Pancreas (tissue), 10 donors: ENCODE measurements around the gene CWC27. TPM values are rescaled to one million over a fixed set of nuclear protein-coding genes. Genes with fewer than 3 reads are reported as not detected.

ENCODE experiments used
- ATAC-seq, 4 donors: fragments of 200-7000 bp; cut with Tn5 transposase; one replicate each; pipeline versions ENCODE4 v1.8.0 to v1.9.1; 2020; ENCODE audit warnings: mild to moderate bottlenecking in 4 of 4, moderate library complexity in 4 of 4
- DNase-seq, 6 donors: peaks; one replicate each; pipeline ENCODE4 v3.0.0-alpha.2; 2020
- FAIRE-seq: peaks from 2 replicates; lab custom pipeline; 2012; peaks lifted over from hg19 to GRCh38; lab: Jason Lieb, UNC
- H3K27ac ChIP-seq, 4 donors: fragments of 200-600 bp; sonication (generic); 1 replicate in 3 of 4; 2 replicates in 1 of 4; pipeline versions ENCODE4 v1.5.0 to v1.8.0; 2020
- H3K27me3 ChIP-seq, 4 donors: fragments of 200-600 bp; one replicate each; pipeline ENCODE4 v1.8.0; 2021
- H3K36me3 ChIP-seq, 3 donors: fragments of 200-600 bp; sonication (generic) in 1 of 3; one replicate each; pipeline versions ENCODE4 v1.5.0 to v1.8.0; 2020 to 2021
- H3K4me1 ChIP-seq, 3 donors: fragments of 200-600 bp; one replicate each; pipeline ENCODE4 v1.8.0; 2021
- H3K4me3 ChIP-seq, 4 donors: fragments of 200-600 bp; sonication (generic) in 2 of 4; one replicate each; pipeline versions ENCODE4 v1.5.0 to v1.8.0; 2020 to 2021
- H3K9me3 ChIP-seq, 4 donors: fragments of 200-600 bp; one replicate each; pipeline ENCODE4 v1.8.0; 2021
- CTCF ChIP-seq, 4 donors: fragments of 200-600 bp; sonication (generic) in 3 of 4; IDR thresholded peaks; one replicate each; pipeline versions ENCODE4 v1.5.0 to v1.8.0; 2021; ENCODE audit warnings: antibody characterized with exemption in 4 of 4
- WGBS, 2 donors: extraction: QIAGEN DNeasy Blood & Tissue Kit; methylation state at CpG; one replicate each; pipeline ENCODE4 v1.1.7; 2013; 5-methylcytosine and 5-hydroxymethylcytosine counted together
- intact Hi-C, 3 donors: fragments of 100-400 bp; cut with DNase I; formaldehyde crosslinking; loops; one replicate each; pipeline versions ENCODE4 v1.11.1 to v1.14.2; 2022
- polyA plus RNA-seq, 2 donors: library from polyadenylated mRNA; stranded (reverse); fragments of 200-250 nt; gene quantifications; one replicate each; pipeline ENCODE4 v1.2.3, GENCODE V29; 2013
- total RNA-seq, 6 donors: library from RNA; stranded (reverse); fragmentation: NEBNext Ultra II Directional in 4 of 6; extraction: Animal tissue kit (Norgen Biotek cat#: 25700) in 4 of 6; gene quantifications; one replicate each; pipeline versions ENCODE4 v1.2.1 to v1.2.4, GENCODE V29; 2021 to 2023
- donor health status: healthy with polysubstance abuse.
- donor health status: DM: no; HTN: no; CAD: no; lungs with moderate emphysema.
- donor health status: DM: no; HTN: no; CAD: no.
- donor health status: control.
- donor health status: control.
- donor health status: Bipolar disorder and iron deficiency.
- donor health status: DM: yes; HTN: yes; CAD: no.
- donor health status: DM: no; HTN: no; CAD: no.
- donor health status: DM: no; HTN: no; CAD: no.
- donor health status: DM: yes; HTN: yes; CAD: no.

CWC27 gene
- total and polyA plus RNA-seq, 8 donors, result 3.7 to 13.3 (median 7.0) TPM

- FAIRE-seq, result no peak
- no peak for DNase-seq
- Histone ChIP-seq H3K27me3 (no peaks in the 10 kb centered on the region), H3K4me3 (no peak overlapping the region), H3K27ac (no peak overlapping the region), H3K4me1 (no peaks in the 10 kb centered on the region), H3K9me3 (no peaks in the 10 kb centered on the region), H3K36me3 (no peaks in the 10 kb centered on the region)
- intact Hi-C loops, result no loop called here
- no peak for ATAC-seq
- TF ChIP-seq CTCF (IDR thresholded peaks at IDR 0.05), result no peak
- WGBS, 2 donors, result 96% methylated on average over 1 of the region's 1 CpG
Measured at GRCh38 chr5:64880821-64881220, 112.1 kb downstream of the CWC27 start.

- no peak for DNase-seq
- no peak for FAIRE-seq
- no peaks in the 10 kb centered on the region for H3K4me1 ChIP-seq
- intact Hi-C loops, result no loop called here
- no peak for TF ChIP-seq CTCF (IDR thresholded peaks at IDR 0.05)
- H3K36me3 ChIP-seq, result peaks cover 0 to 2% (median 0%) of the 10 kb centered on the region in 3 donors
- no peaks in the 10 kb centered on the region for H3K9me3 ChIP-seq
- no peak for ATAC-seq
- no peak overlapping the region for H3K27ac ChIP-seq
- WGBS, 2 donors, result 93 to 100% methylated on average over 1 of the region's 1 CpG
- no peaks in the 10 kb centered on the region for H3K27me3 ChIP-seq
- H3K4me3 ChIP-seq, result no peak overlapping the region
Measured at GRCh38 chr5:64883912-64884311, 115.2 kb downstream of the CWC27 start.

GRCh38 chr5:64884541-64884940, 115.8 kb downstream of the CWC27 start:
- WGBS, 2 donors, result 92 to 94% methylated on average over 1 of the region's 1 CpG
- no peaks in the 10 kb centered on the region for H3K27me3 ChIP-seq

GRCh38 chr5:64887910-64888309, 119.2 kb downstream of the CWC27 start:
- ATAC-seq, result no peak
- 95 to 97% methylated on average over 2 of the region's 2 CpGs for WGBS, 2 donors
- no peak overlapping the region for H3K4me3 ChIP-seq
- H3K27ac ChIP-seq, result no peak overlapping the region
- H3K36me3 ChIP-seq, result peaks cover 0 to 2% (median 0%) of the 10 kb centered on the region in 3 donors
- intact Hi-C loops, result no loop called here
- no peaks in the 10 kb centered on the region for H3K4me1 ChIP-seq
- H3K9me3 ChIP-seq, result no peaks in the 10 kb centered on the region
- no peak for TF ChIP-seq CTCF (IDR thresholded peaks at IDR 0.05)
- no peak for DNase-seq
- H3K27me3 ChIP-seq, result no peaks in the 10 kb centered on the region
- no peak for FAIRE-seq

More at GRCh38 chr5:64884541-64884940, 115.8 kb downstream of the CWC27 start:
- TF ChIP-seq CTCF (IDR thresholded peaks at IDR 0.05), result no peak
- ATAC-seq (no peak), FAIRE-seq (no peak), DNase-seq (no peak)
- intact Hi-C loops, result no loop called here
- no peaks in the 10 kb centered on the region for H3K9me3 ChIP-seq
- H3K4me1 ChIP-seq, result no peaks in the 10 kb centered on the region
- H3K27ac ChIP-seq, result no peak overlapping the region
- peaks cover 0 to 2% (median 0%) of the 10 kb centered on the region in 3 donors for H3K36me3 ChIP-seq
- H3K4me3 ChIP-seq, result no peak overlapping the region

GRCh38 chr5:64895748-64896147, 127.0 kb downstream of the CWC27 start:
- 92 to 93% methylated on average over 2 of the region's 2 CpGs for WGBS, 2 donors
- ATAC-seq (no peak), FAIRE-seq (no peak), DNase-seq (no peak)
- intact Hi-C loops, result no loop called here
- no peaks in the 10 kb centered on the region for H3K36me3 ChIP-seq
- H3K9me3 ChIP-seq, result no peaks in the 10 kb centered on the region
- no peaks in the 10 kb centered on the region for H3K27me3 ChIP-seq
- H3K27ac ChIP-seq, result no peak overlapping the region
- H3K4me3 ChIP-seq, result no peak overlapping the region
- no peaks in the 10 kb centered on the region for H3K4me1 ChIP-seq
- TF ChIP-seq CTCF (IDR thresholded peaks at IDR 0.05), result no peak
